ENCODE data around the gene BMP5. TPM values are rescaled to one million over a fixed set of nuclear protein-coding genes. Genes with fewer than 3 reads are reported as not detected.

BMP5 gene
- total and polyA plus RNA-seq, 3 experiments from 2014 or later: not detected

DNA sequence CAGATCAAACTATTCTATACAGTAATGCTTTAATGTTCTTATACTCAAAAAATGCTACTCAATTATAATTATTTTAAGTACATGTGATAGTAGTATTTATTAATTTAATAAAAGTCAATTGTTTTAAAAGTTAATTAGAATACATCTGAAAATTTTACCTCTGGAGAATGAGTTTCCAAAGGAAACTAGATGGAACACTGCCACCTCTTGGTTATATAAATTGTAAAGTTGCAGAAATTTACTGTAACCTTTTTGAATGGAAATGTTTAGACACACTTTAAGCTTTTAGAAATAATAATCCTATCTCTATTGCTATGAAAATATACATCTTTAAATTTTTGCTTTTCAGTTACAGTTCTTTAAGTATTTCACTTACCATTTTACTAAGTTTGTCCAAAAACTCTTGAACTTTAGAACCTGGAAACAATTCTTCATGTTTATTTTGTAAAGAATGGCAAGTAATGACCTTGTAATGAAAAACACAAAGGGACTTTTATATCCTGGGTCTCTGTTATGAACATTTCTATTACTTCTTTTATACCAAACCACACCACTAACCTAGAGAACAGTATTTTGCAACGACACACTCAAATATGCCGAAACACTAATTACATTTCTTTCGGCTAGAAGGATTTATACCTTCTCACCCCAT lies 10.9 kb upstream of the BMP5 start:
- H3K27me3 ChIP-seq (ENCODE audit: insufficient read depth, low read length, poor library complexity, severe bottlenecking): no peaks in the 10 kb centered on the region
- no peaks in the 10 kb centered on the region for H3K9me3 ChIP-seq (ENCODE audit: low read length)
- H3K36me3 ChIP-seq (ENCODE audit: insufficient read depth, low read length): no peaks in the 10 kb centered on the region
- no peaks in the 10 kb centered on the region for H3K4me1 ChIP-seq (ENCODE audit: insufficient read depth, low read length)
- Mint-ChIP-seq H3K4me3 (no peak overlapping the region), H3K9me3 (peaks cover 0 to 45% (median 5%) of the 10 kb centered on the region in 5 donors), H3K27ac (no peak overlapping the region), H3K27me3 (no peaks in the 10 kb centered on the region), H3K4me1 (no peaks in the 10 kb centered on the region), H3K36me3 (no peaks in the 10 kb centered on the region)
- no peak for DNase-seq
- CTCF ChIA-PET: no interaction called here
- H3K27ac ChIP-seq (ENCODE audit: low read depth, low read length): no peak overlapping the region
- POLR2A ChIA-PET: no interaction called here
- H3K4me3 ChIP-seq (ENCODE audit: low read length): no peak overlapping the region

DNA sequence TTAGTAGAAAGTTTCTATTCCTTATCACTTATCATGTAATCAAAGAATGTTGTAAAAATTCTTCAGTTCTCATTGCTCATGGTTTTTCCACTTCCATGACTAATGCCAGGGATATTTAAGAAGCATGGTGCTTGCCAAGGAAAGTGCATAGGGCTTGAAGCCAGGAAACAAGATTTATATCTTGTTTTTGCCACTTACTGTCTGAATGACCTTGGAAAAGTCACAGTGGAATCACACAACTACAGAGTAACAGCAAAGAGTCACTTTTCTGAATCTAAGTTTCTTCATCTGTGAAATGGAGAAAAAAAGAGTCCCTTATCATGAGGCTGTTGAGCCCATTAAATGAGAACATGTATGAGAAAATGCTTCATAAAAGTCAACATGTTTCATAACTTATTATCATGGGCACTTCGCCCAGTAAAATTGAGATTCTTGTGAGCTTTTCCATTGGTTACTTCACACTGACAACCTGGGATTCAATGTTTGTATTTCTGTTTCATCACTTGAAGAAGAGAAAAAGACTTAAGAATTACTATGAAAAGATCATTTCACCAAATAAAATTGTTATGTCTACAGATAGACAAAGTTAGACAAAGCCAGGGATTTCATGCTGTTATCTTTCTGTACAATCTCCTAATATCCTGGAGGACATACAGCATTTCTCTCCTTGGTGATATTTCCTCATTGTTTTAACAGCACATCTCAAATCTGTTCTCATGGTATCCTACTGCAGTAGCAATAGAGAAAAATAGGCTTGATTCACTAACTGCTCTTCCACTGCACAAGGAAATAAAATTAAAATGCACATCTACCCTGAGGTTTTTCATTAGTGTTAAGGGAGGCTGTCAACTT lies 7.6 kb upstream of the BMP5 start:
- no peak overlapping the region for H3K4me3 ChIP-seq (ENCODE audit: low read length)
- H3K4me1 ChIP-seq (ENCODE audit: insufficient read depth, low read length): no peaks in the 10 kb centered on the region
- H3K9me3 Mint-ChIP-seq: peaks cover 0 to 34% (median 6%) of the 10 kb centered on the region in 5 donors
- no peak overlapping the region for H3K27ac ChIP-seq (ENCODE audit: low read depth, low read length)
- H3K27me3 Mint-ChIP-seq: no peaks in the 10 kb centered on the region
- H3K4me3 Mint-ChIP-seq: no peak overlapping the region
- DNase-seq: no peak
- POLR2A ChIA-PET: no interaction called here
- CTCF ChIA-PET: no interaction called here
- H3K9me3 ChIP-seq (ENCODE audit: low read length): no peaks in the 10 kb centered on the region
- H3K4me1 Mint-ChIP-seq: no peaks in the 10 kb centered on the region
- H3K36me3 ChIP-seq (ENCODE audit: insufficient read depth, low read length): no peaks in the 10 kb centered on the region
- H3K27ac Mint-ChIP-seq: no peak overlapping the region
- H3K27me3 ChIP-seq (ENCODE audit: insufficient read depth, low read length, poor library complexity, severe bottlenecking): no peaks in the 10 kb centered on the region
- H3K36me3 Mint-ChIP-seq: no peaks in the 10 kb centered on the region

DNA sequence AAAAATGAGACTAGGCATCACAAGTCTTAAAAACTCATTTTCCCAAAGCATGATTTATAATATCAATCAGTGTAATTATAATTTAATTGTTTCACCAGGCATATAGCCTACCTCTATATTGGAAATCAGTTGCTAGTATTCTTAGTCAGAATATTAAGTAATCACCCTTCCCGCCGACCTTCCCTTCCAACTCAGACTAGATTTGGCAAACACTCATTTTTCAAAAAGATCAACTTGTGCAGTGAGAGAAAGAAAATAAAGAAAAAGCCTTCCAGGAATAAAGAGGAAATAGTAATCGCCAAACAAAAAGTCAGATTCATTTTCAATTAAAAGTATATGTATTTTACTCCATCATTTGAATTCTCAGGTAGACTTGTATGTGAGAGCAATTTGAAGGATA lies 1.9 kb upstream of the BMP5 start:
- ChIA-PET POLR2A (no interaction called here), CTCF (no interaction called here)

DNA sequence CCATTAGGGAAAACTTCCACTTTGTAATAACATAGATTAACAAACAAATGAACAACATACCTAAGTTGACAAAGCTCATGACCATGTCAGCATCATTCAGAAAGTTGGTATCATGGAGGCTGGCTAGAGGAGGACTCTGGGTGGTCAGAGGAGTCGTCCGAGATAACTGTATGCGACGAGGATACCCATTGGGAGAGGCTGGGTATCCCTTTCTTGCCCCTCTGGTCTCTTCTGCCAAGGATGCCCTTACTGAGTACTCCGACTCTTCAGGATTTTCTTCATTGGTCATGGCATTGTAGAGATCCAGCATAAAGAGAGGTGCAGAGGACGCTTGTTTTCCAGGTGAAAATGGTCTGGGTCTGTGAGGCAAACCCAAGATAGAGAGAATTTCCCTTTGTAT lies 1.1 kb downstream of the BMP5 start:
- CTCF ChIA-PET: no interaction called here
- no peak for DNase-seq
- Histone ChIP-seq H3K9me3 (ENCODE audit: low read length) (no peaks in the 10 kb centered on the region), H3K4me1 (ENCODE audit: insufficient read depth, low read length) (no peaks in the 10 kb centered on the region), H3K36me3 (ENCODE audit: insufficient read depth, low read length) (no peaks in the 10 kb centered on the region), H3K27me3 (ENCODE audit: insufficient read depth, low read length, poor library complexity, severe bottlenecking) (no peaks in the 10 kb centered on the region), H3K27ac (ENCODE audit: low read depth, low read length) (no peak overlapping the region), H3K4me3 (ENCODE audit: low read length) (no peak overlapping the region)
- H3K4me1 Mint-ChIP-seq: no peaks in the 10 kb centered on the region
- H3K27ac Mint-ChIP-seq: no peak overlapping the region
- H3K4me3 Mint-ChIP-seq: no peak overlapping the region
- H3K27me3 Mint-ChIP-seq: no peaks in the 10 kb centered on the region
- POLR2A ChIA-PET: no interaction called here
- no peaks in the 10 kb centered on the region for H3K36me3 Mint-ChIP-seq
- peaks cover 6 to 29% (median 7%) of the 10 kb centered on the region in 5 donors for H3K9me3 Mint-ChIP-seq

More for the DNA sequence above, 1.9 kb upstream of the BMP5 start:
- peaks cover 2 to 38% (median 7%) of the 10 kb centered on the region in 5 donors for H3K9me3 Mint-ChIP-seq
- Histone ChIP-seq H3K36me3 (ENCODE audit: insufficient read depth, low read length) (no peaks in the 10 kb centered on the region), H3K4me3 (ENCODE audit: low read length) (no peak overlapping the region), H3K27ac (ENCODE audit: low read depth, low read length) (no peak overlapping the region), H3K4me1 (ENCODE audit: insufficient read depth, low read length) (no peaks in the 10 kb centered on the region), H3K9me3 (ENCODE audit: low read length) (no peaks in the 10 kb centered on the region), H3K27me3 (ENCODE audit: insufficient read depth, low read length, poor library complexity, severe bottlenecking) (no peaks in the 10 kb centered on the region)
- H3K27ac Mint-ChIP-seq: no peak overlapping the region
- DNase-seq: no peak
- no peak overlapping the region for H3K4me3 Mint-ChIP-seq
- H3K27me3 Mint-ChIP-seq: no peaks in the 10 kb centered on the region
- H3K4me1 Mint-ChIP-seq: no peaks in the 10 kb centered on the region
- H3K36me3 Mint-ChIP-seq: no peaks in the 10 kb centered on the region

DNA sequence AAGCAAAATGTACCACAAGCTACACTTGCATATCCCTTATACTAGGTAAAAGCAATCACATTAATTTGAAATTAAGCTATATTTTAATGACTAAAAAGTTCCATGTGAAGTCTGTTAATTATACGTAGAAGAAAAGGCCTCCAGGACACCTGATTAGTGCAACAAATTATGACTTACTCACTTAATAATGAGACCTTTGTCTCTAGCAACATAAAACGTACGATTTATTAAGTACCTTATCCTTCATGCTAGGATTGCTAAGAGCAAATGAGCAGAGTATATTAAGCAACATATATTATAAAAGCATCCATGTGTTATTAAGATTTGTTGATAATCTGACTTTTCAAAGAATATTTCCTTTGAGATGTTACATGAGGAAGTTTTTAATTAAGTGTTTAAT lies 2.5 kb downstream of the BMP5 start:
- peaks cover 4 to 24% (median 8%) of the 10 kb centered on the region in 5 donors for H3K9me3 Mint-ChIP-seq
- no peaks in the 10 kb centered on the region for H3K4me1 Mint-ChIP-seq
- no peak overlapping the region for H3K27ac ChIP-seq (ENCODE audit: low read depth, low read length)
- no peak for DNase-seq
- POLR2A ChIA-PET: no interaction called here
- H3K4me3 Mint-ChIP-seq: no peak overlapping the region
- CTCF ChIA-PET: no interaction called here
- H3K4me1 ChIP-seq (ENCODE audit: insufficient read depth, low read length): no peaks in the 10 kb centered on the region
- no peaks in the 10 kb centered on the region for H3K27me3 Mint-ChIP-seq
- H3K36me3 ChIP-seq (ENCODE audit: insufficient read depth, low read length): no peaks in the 10 kb centered on the region
- no peak overlapping the region for H3K27ac Mint-ChIP-seq
- H3K36me3 Mint-ChIP-seq: no peaks in the 10 kb centered on the region
- no peak overlapping the region for H3K4me3 ChIP-seq (ENCODE audit: low read length)
- no peaks in the 10 kb centered on the region for H3K27me3 ChIP-seq (ENCODE audit: insufficient read depth, low read length, poor library complexity, severe bottlenecking)
- no peaks in the 10 kb centered on the region for H3K9me3 ChIP-seq (ENCODE audit: low read length)

DNA sequence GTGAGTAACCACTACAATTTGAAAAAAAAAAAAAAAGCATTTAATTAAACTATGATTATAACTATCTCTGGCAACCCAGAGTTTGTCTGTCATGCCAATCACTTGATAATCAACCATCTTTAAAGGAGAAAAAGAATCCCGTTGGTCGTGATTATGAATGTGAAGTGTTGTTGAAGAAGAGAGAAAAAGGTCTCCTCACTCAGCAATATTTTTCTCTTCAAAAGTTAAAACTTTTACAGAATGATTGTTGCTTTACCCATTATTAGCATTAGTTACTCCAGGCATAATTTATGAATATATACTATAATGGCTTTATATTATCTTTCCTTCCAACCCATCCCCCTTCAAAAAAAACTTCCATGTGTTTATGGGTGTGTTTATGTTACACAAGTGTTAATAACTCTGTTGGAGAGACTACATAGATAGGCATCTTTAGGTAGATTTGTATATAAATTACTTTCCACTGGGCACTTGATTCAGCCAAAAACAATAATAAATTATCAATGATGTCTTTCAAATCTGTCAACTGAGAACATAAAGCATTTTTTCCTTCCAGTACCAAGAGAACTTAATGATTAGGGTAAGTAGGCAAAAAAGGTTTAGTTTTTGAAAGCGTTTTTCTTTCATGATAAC lies 5.1 kb downstream of the BMP5 start:
- no peaks in the 10 kb centered on the region for H3K27me3 ChIP-seq (ENCODE audit: insufficient read depth, low read length, poor library complexity, severe bottlenecking)
- H3K27ac ChIP-seq (ENCODE audit: low read depth, low read length): no peak overlapping the region
- H3K36me3 Mint-ChIP-seq: no peaks in the 10 kb centered on the region
- POLR2A ChIA-PET: no interaction called here
- H3K27me3 Mint-ChIP-seq: no peaks in the 10 kb centered on the region
- no peaks in the 10 kb centered on the region for H3K4me1 ChIP-seq (ENCODE audit: insufficient read depth, low read length)
- no peak for DNase-seq
- H3K9me3 ChIP-seq (ENCODE audit: low read length): no peaks in the 10 kb centered on the region
- no peak overlapping the region for H3K27ac Mint-ChIP-seq
- no peak overlapping the region for H3K4me3 Mint-ChIP-seq
- no peak overlapping the region for H3K4me3 ChIP-seq (ENCODE audit: low read length)
- no peaks in the 10 kb centered on the region for H3K4me1 Mint-ChIP-seq
- H3K9me3 Mint-ChIP-seq: peaks cover 0 to 24% (median 5%) of the 10 kb centered on the region in 5 donors
- no peaks in the 10 kb centered on the region for H3K36me3 ChIP-seq (ENCODE audit: insufficient read depth, low read length)
- CTCF ChIA-PET: no interaction called here

DNA sequence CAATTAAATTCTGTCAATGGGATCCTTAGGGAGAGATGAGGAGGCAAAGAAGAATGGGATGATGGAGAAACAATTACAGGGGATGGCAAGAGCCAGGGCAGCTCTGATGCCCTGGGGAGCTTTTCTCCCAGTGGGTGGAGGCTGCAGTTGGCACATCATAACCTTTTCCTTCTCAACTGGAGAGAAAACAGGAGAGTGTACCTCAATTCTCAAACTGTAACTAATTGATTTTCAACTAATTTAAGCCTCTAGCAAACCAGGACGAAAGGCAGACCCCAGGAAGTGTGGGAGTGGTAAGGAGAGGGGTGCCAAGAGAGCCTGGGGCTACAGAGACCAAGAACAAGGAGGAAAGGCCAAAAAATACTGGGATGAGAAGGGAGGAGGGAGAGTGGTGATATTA lies 5.7 kb downstream of the BMP5 start:
- CTCF ChIA-PET: no interaction called here
- H3K27me3 Mint-ChIP-seq: no peaks in the 10 kb centered on the region
- no peak overlapping the region for H3K27ac Mint-ChIP-seq
- no peak overlapping the region for H3K27ac ChIP-seq (ENCODE audit: low read depth, low read length)
- H3K27me3 ChIP-seq (ENCODE audit: insufficient read depth, low read length, poor library complexity, severe bottlenecking): no peaks in the 10 kb centered on the region
- H3K4me1 ChIP-seq (ENCODE audit: insufficient read depth, low read length): no peaks in the 10 kb centered on the region
- no peaks in the 10 kb centered on the region for H3K4me1 Mint-ChIP-seq
- no peaks in the 10 kb centered on the region for H3K9me3 ChIP-seq (ENCODE audit: low read length)
- H3K36me3 ChIP-seq (ENCODE audit: insufficient read depth, low read length): no peaks in the 10 kb centered on the region
- H3K4me3 ChIP-seq (ENCODE audit: low read length): no peak overlapping the region
- no peak for DNase-seq
- peaks cover 0 to 25% (median 4%) of the 10 kb centered on the region in 5 donors for H3K9me3 Mint-ChIP-seq
- no peak overlapping the region for H3K4me3 Mint-ChIP-seq
- POLR2A ChIA-PET: no interaction called here
- no peaks in the 10 kb centered on the region for H3K36me3 Mint-ChIP-seq

DNA sequence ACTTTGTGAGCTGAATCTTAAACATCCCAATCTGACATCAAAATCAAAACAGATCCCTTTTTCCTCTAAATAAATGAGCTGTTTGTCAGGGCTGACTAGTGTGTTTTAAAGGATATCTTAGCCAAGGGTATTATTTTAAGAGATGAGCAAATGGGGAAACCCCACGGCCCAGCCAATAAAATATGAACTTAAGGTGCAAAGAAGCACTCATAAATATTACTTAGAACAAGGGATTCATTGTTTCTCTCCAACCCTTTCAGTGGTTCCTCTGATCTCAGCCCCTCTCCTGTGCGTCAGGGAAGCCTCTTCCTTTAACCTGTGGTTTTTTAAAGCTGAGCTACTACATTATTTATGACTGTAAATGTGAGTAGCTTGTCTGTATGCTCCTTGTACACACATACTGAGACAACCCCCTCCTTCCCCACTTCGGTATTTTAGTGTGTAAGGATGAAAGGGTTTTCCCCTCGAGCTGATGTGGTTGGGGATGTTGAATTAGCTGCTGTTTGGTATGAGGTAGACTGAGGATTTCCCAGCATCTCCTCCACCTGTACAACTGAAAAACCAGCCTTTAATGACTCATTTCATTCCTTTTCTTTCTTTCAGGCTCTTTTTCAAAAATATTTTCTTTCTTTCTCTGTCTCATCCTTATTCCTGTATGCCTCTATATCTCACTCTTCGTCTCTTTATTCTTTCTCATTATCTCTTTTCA lies 6.5 kb downstream of the BMP5 start:
- Histone ChIP-seq H3K36me3 (ENCODE audit: insufficient read depth, low read length) (no peaks in the 10 kb centered on the region), H3K27ac (ENCODE audit: low read depth, low read length) (no peak overlapping the region), H3K4me1 (ENCODE audit: insufficient read depth, low read length) (no peaks in the 10 kb centered on the region), H3K9me3 (ENCODE audit: low read length) (no peaks in the 10 kb centered on the region), H3K4me3 (ENCODE audit: low read length) (no peak overlapping the region), H3K27me3 (ENCODE audit: insufficient read depth, low read length, poor library complexity, severe bottlenecking) (no peaks in the 10 kb centered on the region)
- peaks cover 0 to 30% (median 4%) of the 10 kb centered on the region in 5 donors for H3K9me3 Mint-ChIP-seq
- no peaks in the 10 kb centered on the region for H3K4me1 Mint-ChIP-seq
- POLR2A ChIA-PET: no interaction called here
- H3K27me3 Mint-ChIP-seq: no peaks in the 10 kb centered on the region
- H3K36me3 Mint-ChIP-seq: no peaks in the 10 kb centered on the region
- H3K4me3 Mint-ChIP-seq: no peak overlapping the region
- CTCF ChIA-PET: interaction anchor here (0.5 kb wide), 1 partner anchor 21 kb away, joined by 3 read pairs; no protein-coding TSS in a partner anchor
- DNase-seq: no peak
- no peak overlapping the region for H3K27ac Mint-ChIP-seq
